GM19467 (cell line): ENCODE results near the gene FAAP100.
"Not testable (repeated sequence)": the region's sequence is repeated elsewhere in the genome, so short reads cannot be mapped to it uniquely, and the experiment has no call there.

Experiments
- ATAC-seq: cut with Tn5 transposase; IDR thresholded peaks from one replicate; pipeline ENCODE4 v1.9.1; 2021; ENCODE audit warnings: mild to moderate bottlenecking, moderate library complexity; ENCODE audit not compliant: unreplicated experiment

Gene FAAP100

GRCh38 chr17:81539961-81540675 lies 12.0 kb downstream of the FAAP100 start:
- no peak for ATAC-seq

- ATAC-seq: no peak
Observed at GRCh38 chr17:81539571-81539900, 12.6 kb downstream of the FAAP100 start.

GRCh38 chr17:81538651-81539570 lies 13.2 kb downstream of the FAAP100 start:
- ATAC-seq: no peak

- no peak for ATAC-seq
Observed at GRCh38 chr17:81537856-81538555, 14.1 kb downstream of the FAAP100 start.

- no peak for ATAC-seq
Observed at GRCh38 chr17:81537343-81537855, 14.8 kb downstream of the FAAP100 start.

GRCh38 chr17:81536299-81537290 lies 15.6 kb downstream of the FAAP100 start:
- ATAC-seq: no peak

- no peak for ATAC-seq
Observed at GRCh38 chr17:81535480-81536298, 16.5 kb downstream of the FAAP100 start.

GRCh38 chr17:81535007-81535328 lies 17.2 kb downstream of the FAAP100 start:
- ATAC-seq: no peak

GRCh38 chr17:81534157-81535006 lies 17.8 kb downstream of the FAAP100 start:
- ATAC-seq: no peak

- no peak for ATAC-seq
Observed at GRCh38 chr17:81533339-81534141, 18.6 kb downstream of the FAAP100 start.

GRCh38 chr17:81532490-81533287 lies 19.5 kb downstream of the FAAP100 start:
- ATAC-seq: no peak

- ATAC-seq: not testable (repeated sequence)
Observed at GRCh38 chr17:81531998-81532404, 20.2 kb downstream of the FAAP100 start.

- ATAC-seq: not testable (repeated sequence)
Observed at GRCh38 chr17:81531013-81531412, 21.1 kb downstream of the FAAP100 start.

- no peak for ATAC-seq
Observed at GRCh38 chr17:81529437-81529803, 22.7 kb downstream of the FAAP100 start.

GRCh38 chr17:81528651-81529436 lies 23.3 kb downstream of the FAAP100 start:
- no peak for ATAC-seq

GRCh38 chr17:81528384-81528650 lies 23.8 kb downstream of the FAAP100 start:
- ATAC-seq: no peak
